HEK293 (cell line): ENCODE results near the gene C9orf43.

Experiments
- YY1 ChIP-seq: fragments of 450-650 bp; formaldehyde crosslinking; IDR thresholded peaks from 2 replicates; pipeline ENCODE4 v1.5.1; 2018; ENCODE audit warnings: missing biosample characterization, missing genetic modification characterization
- ZNF24 ChIP-seq: fragments of 450-650 bp; formaldehyde crosslinking; IDR thresholded peaks from 2 replicates; pipeline ENCODE4 v1.5.1; 2016; ENCODE audit warnings: missing biosample characterization, missing genetic modification characterization
- TF ChIP-seq, protein P1 (sequence below): fragments of 450-650 bp; formaldehyde crosslinking; IDR thresholded peaks from 2 replicates; pipeline ENCODE4 v1.5.1; 2016; ENCODE audit warnings: missing biosample characterization, missing genetic modification characterization
- TF ChIP-seq, protein P2 (sequence below): fragments of 450-650 bp; formaldehyde crosslinking; IDR thresholded peaks from 2 replicates; pipeline ENCODE4 v1.5.1; 2016; ENCODE audit warnings: missing biosample characterization, missing genetic modification characterization

DNA sequence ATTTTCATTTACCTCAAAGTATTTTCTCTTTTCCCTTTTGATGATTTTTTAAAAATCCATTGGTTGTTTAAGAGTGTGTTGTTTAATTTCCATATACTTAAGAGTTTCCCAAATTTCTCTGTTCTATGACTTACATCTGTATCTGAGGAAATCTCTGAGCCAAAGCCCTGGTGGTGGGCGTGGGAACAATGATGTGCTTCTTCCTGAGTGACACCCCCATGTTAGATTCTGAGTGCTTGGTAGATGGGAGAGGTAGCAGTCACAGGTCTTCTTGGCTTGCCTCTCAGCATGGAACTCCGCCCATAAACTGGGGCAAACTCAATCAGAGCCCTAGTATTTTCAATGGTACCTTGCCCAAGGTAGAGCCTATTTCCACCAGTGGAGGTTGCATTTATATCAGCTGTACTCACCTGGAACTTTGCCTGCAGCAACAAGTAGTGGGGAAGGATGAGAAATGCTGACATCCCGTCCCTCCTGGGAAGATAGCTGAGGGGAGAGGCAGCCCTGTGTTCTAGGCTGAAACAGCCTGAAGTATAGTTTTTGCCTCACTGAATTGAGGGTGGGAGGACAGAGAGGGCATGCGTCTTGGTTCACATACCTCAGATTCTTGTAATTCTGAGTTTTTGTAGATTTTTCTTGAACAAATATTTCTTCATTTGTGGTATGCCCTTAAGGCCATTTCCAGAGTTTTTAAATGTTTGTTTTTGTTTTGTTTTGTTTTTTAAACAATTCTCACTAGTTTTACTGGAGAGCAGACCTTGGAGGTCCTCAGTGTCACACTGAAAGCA is 26.4 kb downstream of the C9orf43 start:
- TF ChIP-seq YY1 (tag by site-specific recombination) (no peak), ZNF24 (tag by site-specific recombination) (no peak)
- TF ChIP-seq, protein P1, sequence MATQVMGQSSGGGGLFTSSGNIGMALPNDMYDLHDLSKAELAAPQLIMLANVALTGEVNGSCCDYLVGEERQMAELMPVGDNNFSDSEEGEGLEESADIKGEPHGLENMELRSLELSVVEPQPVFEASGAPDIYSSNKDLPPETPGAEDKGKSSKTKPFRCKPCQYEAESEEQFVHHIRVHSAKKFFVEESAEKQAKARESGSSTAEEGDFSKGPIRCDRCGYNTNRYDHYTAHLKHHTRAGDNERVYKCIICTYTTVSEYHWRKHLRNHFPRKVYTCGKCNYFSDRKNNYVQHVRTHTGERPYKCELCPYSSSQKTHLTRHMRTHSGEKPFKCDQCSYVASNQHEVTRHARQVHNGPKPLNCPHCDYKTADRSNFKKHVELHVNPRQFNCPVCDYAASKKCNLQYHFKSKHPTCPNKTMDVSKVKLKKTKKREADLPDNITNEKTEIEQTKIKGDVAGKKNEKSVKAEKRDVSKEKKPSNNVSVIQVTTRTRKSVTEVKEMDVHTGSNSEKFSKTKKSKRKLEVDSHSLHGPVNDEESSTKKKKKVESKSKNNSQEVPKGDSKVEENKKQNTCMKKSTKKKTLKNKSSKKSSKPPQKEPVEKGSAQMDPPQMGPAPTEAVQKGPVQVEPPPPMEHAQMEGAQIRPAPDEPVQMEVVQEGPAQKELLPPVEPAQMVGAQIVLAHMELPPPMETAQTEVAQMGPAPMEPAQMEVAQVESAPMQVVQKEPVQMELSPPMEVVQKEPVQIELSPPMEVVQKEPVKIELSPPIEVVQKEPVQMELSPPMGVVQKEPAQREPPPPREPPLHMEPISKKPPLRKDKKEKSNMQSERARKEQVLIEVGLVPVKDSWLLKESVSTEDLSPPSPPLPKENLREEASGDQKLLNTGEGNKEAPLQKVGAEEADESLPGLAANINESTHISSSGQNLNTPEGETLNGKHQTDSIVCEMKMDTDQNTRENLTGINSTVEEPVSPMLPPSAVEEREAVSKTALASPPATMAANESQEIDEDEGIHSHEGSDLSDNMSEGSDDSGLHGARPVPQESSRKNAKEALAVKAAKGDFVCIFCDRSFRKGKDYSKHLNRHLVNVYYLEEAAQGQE (tag by site-specific recombination) = no peak
- TF ChIP-seq, protein P2, sequence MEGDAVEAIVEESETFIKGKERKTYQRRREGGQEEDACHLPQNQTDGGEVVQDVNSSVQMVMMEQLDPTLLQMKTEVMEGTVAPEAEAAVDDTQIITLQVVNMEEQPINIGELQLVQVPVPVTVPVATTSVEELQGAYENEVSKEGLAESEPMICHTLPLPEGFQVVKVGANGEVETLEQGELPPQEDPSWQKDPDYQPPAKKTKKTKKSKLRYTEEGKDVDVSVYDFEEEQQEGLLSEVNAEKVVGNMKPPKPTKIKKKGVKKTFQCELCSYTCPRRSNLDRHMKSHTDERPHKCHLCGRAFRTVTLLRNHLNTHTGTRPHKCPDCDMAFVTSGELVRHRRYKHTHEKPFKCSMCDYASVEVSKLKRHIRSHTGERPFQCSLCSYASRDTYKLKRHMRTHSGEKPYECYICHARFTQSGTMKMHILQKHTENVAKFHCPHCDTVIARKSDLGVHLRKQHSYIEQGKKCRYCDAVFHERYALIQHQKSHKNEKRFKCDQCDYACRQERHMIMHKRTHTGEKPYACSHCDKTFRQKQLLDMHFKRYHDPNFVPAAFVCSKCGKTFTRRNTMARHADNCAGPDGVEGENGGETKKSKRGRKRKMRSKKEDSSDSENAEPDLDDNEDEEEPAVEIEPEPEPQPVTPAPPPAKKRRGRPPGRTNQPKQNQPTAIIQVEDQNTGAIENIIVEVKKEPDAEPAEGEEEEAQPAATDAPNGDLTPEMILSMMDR (tag by site-specific recombination) = no peak
